Measurements from ENCODE around the gene COBL.
"Not testable (repeated sequence)": the region's sequence is repeated elsewhere in the genome, so short reads cannot be mapped to it uniquely, and the experiment has no call there.

COBL gene

GRCh38 chr7:51006483-51007235 lies 309.9 kb downstream of the COBL start:
- DNase-seq (ENCODE audit: low spot score), result no peak

- no peak for DNase-seq (ENCODE audit: low spot score)
Observed at GRCh38 chr7:51005074-51005473, 311.5 kb downstream of the COBL start.

- DNase-seq (ENCODE audit: low spot score), result no peak
Observed at GRCh38 chr7:51000956-51001355, 315.7 kb downstream of the COBL start.

GRCh38 chr7:50994753-50995319 lies 321.8 kb downstream of the COBL start:
- no peak for DNase-seq (ENCODE audit: low spot score)

GRCh38 chr7:50990214-50990613 lies 326.4 kb downstream of the COBL start:
- not testable (repeated sequence) for DNase-seq (ENCODE audit: low spot score)

GRCh38 chr7:50988988-50989387 lies 327.6 kb downstream of the COBL start:
- no peak for DNase-seq (ENCODE audit: low spot score)

- DNase-seq (ENCODE audit: low spot score), result no peak
Observed at GRCh38 chr7:50988465-50988864, 328.1 kb downstream of the COBL start.

- no peak for DNase-seq (ENCODE audit: low spot score)
Observed at GRCh38 chr7:50985096-50985495, 331.5 kb downstream of the COBL start.

GRCh38 chr7:50983850-50984249 lies 332.8 kb downstream of the COBL start:
- DNase-seq (ENCODE audit: low spot score), result no peak

GRCh38 chr7:50982626-50983025 lies 334.0 kb downstream of the COBL start:
- no peak for DNase-seq (ENCODE audit: low spot score)

- no peak for DNase-seq (ENCODE audit: low spot score)
Observed at GRCh38 chr7:50981743-50982142, 334.9 kb downstream of the COBL start.

GRCh38 chr7:50980411-50980810 lies 336.2 kb downstream of the COBL start:
- no peak for DNase-seq (ENCODE audit: low spot score)

- no peak for DNase-seq (ENCODE audit: low spot score)
Observed at GRCh38 chr7:50978633-50979215, 337.9 kb downstream of the COBL start.

GRCh38 chr7:50977421-50977820 lies 339.2 kb downstream of the COBL start:
- no peak for DNase-seq (ENCODE audit: low spot score)

GRCh38 chr7:50976064-50976463 lies 340.5 kb downstream of the COBL start:
- DNase-seq (ENCODE audit: low spot score), result no peak

GRCh38 chr7:50974240-50974639 lies 342.4 kb downstream of the COBL start:
- DNase-seq (ENCODE audit: low spot score), result no peak

- no peak for DNase-seq (ENCODE audit: low spot score)
Observed at GRCh38 chr7:50973814-50974213, 342.8 kb downstream of the COBL start.

GRCh38 chr7:50970092-50970491 lies 346.5 kb downstream of the COBL start:
- no peak for DNase-seq (ENCODE audit: low spot score)

All from hematopoietic multipotent progenitor cell treated with erythropoietin and hydrocortisone succinate and interleukin-3 and kit ligand, for 17 days (in vitro differentiated cells).